Measurements from ENCODE around the gene INPP5D.

DNA sequence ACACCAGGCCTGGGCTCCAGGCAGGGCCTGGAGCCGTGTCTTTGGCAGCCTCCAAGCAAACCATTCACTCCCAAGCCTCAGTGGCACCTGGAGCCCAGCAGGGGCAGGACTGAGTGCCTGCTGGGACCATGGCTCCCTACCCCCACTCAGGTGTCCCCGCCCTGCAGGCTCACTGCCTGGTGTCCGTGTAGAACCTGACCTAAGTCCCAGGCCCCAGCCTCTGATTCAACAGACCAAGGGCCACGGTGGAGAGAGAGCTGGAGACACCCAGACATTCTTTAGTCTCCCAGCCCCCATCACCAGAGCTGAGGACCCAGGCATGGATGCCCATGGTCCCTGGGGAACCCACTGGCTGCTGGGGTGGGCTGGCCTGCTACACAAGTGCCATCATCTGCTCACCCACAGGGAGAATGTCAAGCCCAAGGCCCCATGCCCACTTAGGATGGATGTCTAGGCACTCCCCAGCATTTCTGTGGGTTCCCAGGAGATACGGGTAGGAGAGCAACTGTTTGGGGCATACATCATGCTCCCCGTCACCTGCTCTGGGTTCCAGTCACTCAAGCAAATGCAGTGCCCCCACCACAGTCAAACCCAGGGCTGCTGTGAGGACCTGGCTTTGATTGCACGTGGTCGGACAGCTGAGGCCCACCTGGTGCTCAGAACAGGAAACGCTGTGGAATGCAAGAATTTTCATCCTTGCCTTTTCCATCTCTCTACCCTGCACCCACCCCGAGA, 148.4 kb downstream of the INPP5D start:
- TF ChIP-seq EZH2 (IDR thresholded peaks at IDR 0.05; ENCODE audit: borderline replicate concordance, low read length), result no peak
- TF ChIP-seq, protein P1, sequence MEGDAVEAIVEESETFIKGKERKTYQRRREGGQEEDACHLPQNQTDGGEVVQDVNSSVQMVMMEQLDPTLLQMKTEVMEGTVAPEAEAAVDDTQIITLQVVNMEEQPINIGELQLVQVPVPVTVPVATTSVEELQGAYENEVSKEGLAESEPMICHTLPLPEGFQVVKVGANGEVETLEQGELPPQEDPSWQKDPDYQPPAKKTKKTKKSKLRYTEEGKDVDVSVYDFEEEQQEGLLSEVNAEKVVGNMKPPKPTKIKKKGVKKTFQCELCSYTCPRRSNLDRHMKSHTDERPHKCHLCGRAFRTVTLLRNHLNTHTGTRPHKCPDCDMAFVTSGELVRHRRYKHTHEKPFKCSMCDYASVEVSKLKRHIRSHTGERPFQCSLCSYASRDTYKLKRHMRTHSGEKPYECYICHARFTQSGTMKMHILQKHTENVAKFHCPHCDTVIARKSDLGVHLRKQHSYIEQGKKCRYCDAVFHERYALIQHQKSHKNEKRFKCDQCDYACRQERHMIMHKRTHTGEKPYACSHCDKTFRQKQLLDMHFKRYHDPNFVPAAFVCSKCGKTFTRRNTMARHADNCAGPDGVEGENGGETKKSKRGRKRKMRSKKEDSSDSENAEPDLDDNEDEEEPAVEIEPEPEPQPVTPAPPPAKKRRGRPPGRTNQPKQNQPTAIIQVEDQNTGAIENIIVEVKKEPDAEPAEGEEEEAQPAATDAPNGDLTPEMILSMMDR (IDR thresholded peaks at IDR 0.05; ENCODE audit: low read length), result no peak

Data from OCI-LY1 (cell line).